Coronary artery (tissue), 2 donors: Measurements from ENCODE around the gene PRKG1.

Source experiments
- DNase-seq: peaks from one replicate; pipeline ENCODE4 v3.0.0-alpha.2; 2017; ENCODE audit warnings: low spot score
- H3K27ac ChIP-seq, 2 donors: fragments of 200-600 bp; sonication (generic); one replicate each; pipeline ENCODE4 v1.5.1; 2016 to 2019
- H3K4me3 ChIP-seq: fragments of 200-600 bp; sonication (generic); 2 replicates; pipeline ENCODE4 v1.5.1; 2016; ENCODE audit warnings: mild to moderate bottlenecking, moderate library complexity
- CTCF ChIP-seq: fragments of 200-600 bp; sonication (generic); IDR thresholded peaks from one replicate; pipeline ENCODE4 v1.5.1; 2019; ENCODE audit warnings: antibody characterized with exemption

The PRKG1 gene

GRCh38 chr10:52331638-52332364 lies 1257.5 kb downstream of the PRKG1 start:
- no peak for TF ChIP-seq CTCF
- H3K4me3 ChIP-seq: no peak overlapping the region
- no peak for DNase-seq
- H3K27ac ChIP-seq: no peak overlapping the region

- no peak for TF ChIP-seq CTCF
- no peak overlapping the region for H3K4me3 ChIP-seq
- no peak overlapping the region for H3K27ac ChIP-seq
- no peak for DNase-seq
These were observed 1258.5 kb downstream of the PRKG1 start for GRCh38 chr10:52332815-52333214.

GRCh38 chr10:52334595-52334994 lies 1260.3 kb downstream of the PRKG1 start:
- no peak for TF ChIP-seq CTCF
- no peak for DNase-seq

GRCh38 chr10:52335665-52336064 lies 1261.4 kb downstream of the PRKG1 start:
- Histone ChIP-seq H3K4me3 (no peak overlapping the region), H3K27ac (no peak overlapping the region)
- TF ChIP-seq CTCF: no peak
- DNase-seq: no peak

More at GRCh38 chr10:52334595-52334994, 1260.3 kb downstream of the PRKG1 start:
- Histone ChIP-seq H3K27ac (no peak overlapping the region), H3K4me3 (no peak overlapping the region)

GRCh38 chr10:52337225-52337624 lies 1262.9 kb downstream of the PRKG1 start:
- no peak for TF ChIP-seq CTCF
- Histone ChIP-seq H3K4me3 (no peak overlapping the region), H3K27ac (no peak overlapping the region)
- DNase-seq: no peak

GRCh38 chr10:52343439-52343838 lies 1269.2 kb downstream of the PRKG1 start:
- no peak overlapping the region for H3K4me3 ChIP-seq
- no peak for TF ChIP-seq CTCF
- H3K27ac ChIP-seq: no peak overlapping the region
- DNase-seq: no peak
